Spleen (tissue), 11 donors: ENCODE results near the gene TTC34. TPM values are rescaled to one million over a fixed set of nuclear protein-coding genes. Genes with fewer than 3 reads are reported as not detected.
"Not testable (repeated sequence)": the region's sequence is repeated elsewhere in the genome, so short reads cannot be mapped to it uniquely, and the experiment has no call there.

Experiments used
- DNase-seq: peaks from one replicate; pipeline ENCODE4 v3.0.0-alpha.2; 2020
- H3K27ac ChIP-seq, 8 donors: fragments of 200-600 bp; sonication (generic) in 7 of 8; 1 replicate in 4 of 8; 2 replicates in 4 of 8; pipeline versions ENCODE4 v1.5.0 to v1.8.0; 2016 to 2021; ENCODE audit warnings: inconsistent platforms in 4 of 8, mild to moderate bottlenecking in 4 of 8, moderate library complexity in 1 of 8
- H3K27me3 ChIP-seq, 7 donors: fragments of 200-600 bp; sonication (generic) in 6 of 7; replicated peaks in 1 of 7; 1 replicate in 4 of 7; 2 replicates in 3 of 7; pipeline versions ENCODE4 v1.5.0 to v1.8.0; 2016 to 2021; ENCODE audit warnings: inconsistent platforms in 3 of 7, mild to moderate bottlenecking in 1 of 7
- H3K36me3 ChIP-seq, 6 donors: fragments of 200-600 bp; sonication (generic) in 5 of 6; 1 replicate in 4 of 6; 2 replicates in 2 of 6; pipeline versions ENCODE4 v1.5.0 to v1.8.0; 2016 to 2021; ENCODE audit warnings: inconsistent platforms in 2 of 6
- H3K4me1 ChIP-seq, 6 donors: fragments of 200-600 bp; sonication (generic) in 5 of 6; 1 replicate in 3 of 6; 2 replicates in 3 of 6; pipeline versions ENCODE4 v1.5.0 to v1.8.0; 2016 to 2021; ENCODE audit warnings: inconsistent platforms in 3 of 6
- H3K4me3 ChIP-seq, 8 donors: fragments of 200-600 bp; sonication (generic) in 7 of 8; 1 replicate in 4 of 8; 2 replicates in 4 of 8; pipeline versions ENCODE4 v1.5.0 to v1.8.0; 2016 to 2021; ENCODE audit warnings: inconsistent platforms in 4 of 8, mild to moderate bottlenecking in 4 of 8, moderate library complexity in 2 of 8
- H3K9me3 ChIP-seq, 8 donors: fragments of 200-600 bp; sonication (generic) in 7 of 8; 1 replicate in 4 of 8; 2 replicates in 4 of 8; pipeline versions ENCODE4 v1.5.0 to v1.8.0; 2016 to 2021; ENCODE audit warnings: inconsistent platforms in 4 of 8
- CTCF ChIP-seq, 11 experiments: fragments of 200-600 bp in 7 of 11; fragments of 450-650 bp in 4 of 11; sonication (generic) in 4 of 11; IDR thresholded peaks in 8 of 11; conservative IDR thresholded peaks in 3 of 11; 1 replicate in 7 of 11; 2 replicates in 4 of 11; pipeline versions ENCODE4 v1.4.0 to v1.8.0; 2016 to 2021; ENCODE audit warnings: antibody characterized with exemption in 11 of 11, inconsistent platforms in 4 of 11, mild to moderate bottlenecking in 1 of 11
- POLR2A ChIP-seq, 3 donors: fragments of 450-650 bp; IDR thresholded peaks; one replicate each; pipeline ENCODE4 v1.5.1; 2017; ENCODE audit warnings: antibody characterized with exemption in 3 of 3, mild to moderate bottlenecking in 1 of 3
- POLR2AphosphoS5 ChIP-seq, 3 donors: sonication (generic); formaldehyde crosslinking; IDR thresholded peaks; one replicate each; pipeline ENCODE4 v1.5.1; 2017; ENCODE audit warnings: antibody characterized with exemption in 3 of 3
- WGBS, 5 donors: extraction: QIAGEN DNeasy Blood & Tissue Kit in 3 of 5; methylation state at CpG; one replicate each; pipeline versions ENCODE4 v1.1.5 to v1.1.7; 2013 to 2018; 5-methylcytosine and 5-hydroxymethylcytosine counted together
- intact Hi-C: fragments of 100-400 bp; cut with DNase I; formaldehyde crosslinking; loops from one replicate; pipeline ENCODE4 v1.15.0; 2023; ENCODE audit warnings: low total_unique reads
- polyA plus RNA-seq, 3 donors: library from polyadenylated mRNA; stranded (reverse); fragments of 200-250 nt; gene quantifications; one replicate each; pipeline ENCODE4 v1.2.1, GENCODE V29; 2013
- total RNA-seq, 7 donors: library from RNA; depleted of rRNA in 3 of 7; stranded (reverse); fragments of >200 nt in 3 of 7; fragmentation: NEBNext Ultra II Directional in 4 of 7; extraction: Animal tissue kit (Norgen Biotek cat#: 25700) in 4 of 7; gene quantifications; one replicate each; pipeline versions ENCODE4 v1.1.0 to v1.2.1, GENCODE V29; 2016 to 2021
- donor health status: healthy with polysubstance abuse.
- donor health status: DM: no; HTN: no; CAD: no; lungs with moderate emphysema.
- donor health status: DM: no; HTN: no; CAD: no.
- donor health status: Bipolar disorder and iron deficiency.
- donor health status: healthy.
- donor health status: DM: no; HTN: no; CAD: no.
- donor health status: DM: yes; HTN: yes; CAD: no.

The TTC34 gene
- total and polyA plus RNA-seq, 10 donors = 0.09 to 2.8 (median 1.4) TPM

GRCh38 chr1:2628933-2629626 lies 172.4 kb downstream of the TTC34 start:
- 3 to 7% (median 6%) methylated on average over 25 to 64 of the region's 64 CpGs for WGBS, 5 donors
- Histone ChIP-seq H3K9me3 (no peaks in the 10 kb centered on the region), H3K27me3 (peaks cover 4 to 89% (median 53%) of the 10 kb centered on the region in 7 donors), H3K4me3 (peak overlapping the region in 1 of 8 donors; percentile 19), H3K27ac (no peak overlapping the region), H3K36me3 (no peaks in the 10 kb centered on the region), H3K4me1 (peaks cover 0 to 18% (median 12%) of the 10 kb centered on the region in 6 donors)
- intact Hi-C loops = no loop called here
- DNase-seq = peak; percentile 63
- no peak for TF ChIP-seq POLR2A (IDR thresholded peaks at IDR 0.05)
- TF ChIP-seq CTCF (IDR thresholded peaks at IDR 0.05 in 8 of 11, conservative IDR thresholded peaks at IDR 0.05 in 3 of 11) = no peak
- TF ChIP-seq POLR2AphosphoS5 (IDR thresholded peaks at IDR 0.05) = no peak

- no peak overlapping the region for H3K27ac ChIP-seq
- 11 to 23% (median 13%) methylated on average over 7 to 46 of the region's 46 CpGs; no CpG with 5 or more reads in 1 of the 5 donors for WGBS, 5 donors
- no peaks in the 10 kb centered on the region for H3K36me3 ChIP-seq
- no peak for TF ChIP-seq POLR2AphosphoS5 (IDR thresholded peaks at IDR 0.05)
- no peak for TF ChIP-seq CTCF (IDR thresholded peaks at IDR 0.05 in 8 of 11, conservative IDR thresholded peaks at IDR 0.05 in 3 of 11)
- TF ChIP-seq POLR2A (IDR thresholded peaks at IDR 0.05) = no peak
- peak; percentile 61 for DNase-seq
- intact Hi-C loops = no loop called here
- H3K4me1 ChIP-seq = peaks cover 0 to 15% (median 11%) of the 10 kb centered on the region in 6 donors
- H3K27me3 ChIP-seq = peaks cover 4 to 82% (median 53%) of the 10 kb centered on the region in 7 donors
- H3K4me3 ChIP-seq = peak overlapping the region in 1 of 8 donors; percentile 19
- no peaks in the 10 kb centered on the region for H3K9me3 ChIP-seq
These were observed 173.1 kb downstream of the TTC34 start for GRCh38 chr1:2628191-2628932.

GRCh38 chr1:2627746-2628145 lies 173.7 kb downstream of the TTC34 start:
- Histone ChIP-seq H3K36me3 (no peaks in the 10 kb centered on the region), H3K9me3 (no peaks in the 10 kb centered on the region), H3K27me3 (peaks cover 4 to 76% (median 49%) of the 10 kb centered on the region in 7 donors), H3K4me3 (no peak overlapping the region), H3K27ac (no peak overlapping the region), H3K4me1 (peaks cover 0 to 15% (median 11%) of the 10 kb centered on the region in 6 donors)
- DNase-seq = peak; percentile 56
- 29 to 44% (median 38%) methylated on average over 4 to 6 of the region's 6 CpGs for WGBS, 5 donors
- TF ChIP-seq CTCF (IDR thresholded peaks at IDR 0.05 in 8 of 11, conservative IDR thresholded peaks at IDR 0.05 in 3 of 11) (no peak), POLR2AphosphoS5 (IDR thresholded peaks at IDR 0.05) (no peak), POLR2A (IDR thresholded peaks at IDR 0.05) (no peak)
- intact Hi-C loops = no loop called here

GRCh38 chr1:2625748-2626147 lies 175.7 kb downstream of the TTC34 start:
- H3K36me3 ChIP-seq, H3K4me3 ChIP-seq, DNase-seq, H3K27ac ChIP-seq, intact Hi-C loops: not testable (repeated sequence)
- peaks cover 0 to 10% (median 6%) of the 10 kb centered on the region in 8 donors for H3K9me3 ChIP-seq
- peaks cover 0 to 15% (median 11%) of the 10 kb centered on the region in 6 donors for H3K4me1 ChIP-seq
- peaks cover 4 to 63% (median 45%) of the 10 kb centered on the region in 7 donors for H3K27me3 ChIP-seq
- 58 to 81% (median 63%) methylated on average over 6 to 7 of the region's 7 CpGs for WGBS, 5 donors
